ENCODE measurements around the gene MAMDC4. TPM values are rescaled to one million over a fixed set of nuclear protein-coding genes. Genes with fewer than 3 reads are reported as not detected.
A peak's percentile ranks its signal among the peaks of the same experiment; 100 is the strongest.

The MAMDC4 gene
- total and polyA plus RNA-seq, 2 of the 13 experiments (the other 11 are each of a cell fraction or from before 2014, with no cell fraction given) = 6.0 to 6.8 TPM

GRCh38 chr9:136853596-136854112, 1.5 kb downstream of the MAMDC4 start:
- Histone ChIP-seq H3K4me3 (replicated peaks in 1 of 3; ENCODE audit: insufficient read depth in 1 of 3, low read depth in 2 of 3, low read length in 3 of 3) (no peak overlapping the region), H3K9me3 (ENCODE audit: low read length) (no peaks in the 10 kb centered on the region), H3K4me2 (ENCODE audit: low read depth, low read length) (no peak overlapping the region), H4K20me1 (ENCODE audit: insufficient read depth, low read length) (peaks cover 9% of the 10 kb centered on the region; the same call in 1 of the 2 replicates), H3K9ac (ENCODE audit: insufficient read depth, low read depth, low read length) (no peak overlapping the region), H3K27ac (ENCODE audit: extremely low read length, insufficient read depth, low read length) (no peak overlapping the region), H2AFZ (ENCODE audit: low read length) (no peak overlapping the region), H3K36me3 (replicated peaks in 1 of 2; ENCODE audit: control insufficient read depth in 1 of 2, insufficient read depth in 2 of 2, low read length in 2 of 2) (peaks cover 11 to 20% of the 10 kb centered on the region in 2 experiments), H3K27me3 (ENCODE audit: control insufficient read depth in 1 of 2, insufficient read depth in 2 of 2, low read length in 2 of 2) (no peaks in the 10 kb centered on the region), H3K4me1 (ENCODE audit: insufficient read depth, low read length) (peaks cover 35% of the 10 kb centered on the region), H3K79me2 (ENCODE audit: insufficient read depth, low read length) (peaks cover 13% of the 10 kb centered on the region)
- POLR2A ChIA-PET = interaction anchor here (1.1 kb wide), 1 partner anchor 22 kb away, joined by 3 read pairs; no protein-coding TSS in a partner anchor
- 90% methylated on average over 11 of the region's 18 CpGs for WGBS (ENCODE audit: low lambda C conversion rate)
- in situ Hi-C loops (cut with HindIII; ENCODE audit: extremely low pct_ligation_motif_present, low pct_unique_long_range_greater_than_20kb) = no loop called here
- DNase-seq (ENCODE audit: low spot score) = no peak
- CTCF ChIA-PET (ENCODE audit: low intra/inter-chr PET ratio, low total read pairs) = no interaction called here
- intact Hi-C loops (cut with micrococcal nuclease; ENCODE audit: unreplicated experiment) = no loop called here
- FAIRE-seq = no peak
- no TSS peak for BruUV-seq (replicated peaks)
- TF ChIP-seq SSRP1 (CRISPR knock-in tag; IDR thresholded peaks at IDR 0.05) = 0 out of 2 replicates have a peak, but pooled peaks have one; percentile 41
- TF ChIP-seq SIX4 (CRISPR knock-in tag; IDR thresholded peaks at IDR 0.05) = no peak
- ATAC-seq = no peak

GRCh38 chr9:136854113-136854841, 2.1 kb downstream of the MAMDC4 start:
- H3K79me2 ChIP-seq (ENCODE audit: insufficient read depth, low read length) = peaks cover 13% of the 10 kb centered on the region
- 94% methylated on average over 7 of the region's 30 CpGs for WGBS (ENCODE audit: low lambda C conversion rate)
- no peaks in the 10 kb centered on the region for H3K9me3 ChIP-seq (ENCODE audit: low read length)
- no peak overlapping the region for H3K4me2 ChIP-seq (ENCODE audit: low read depth, low read length)
- in situ Hi-C loops (cut with HindIII; ENCODE audit: extremely low pct_ligation_motif_present, low pct_unique_long_range_greater_than_20kb) (no loop called here), intact Hi-C loops (cut with micrococcal nuclease; ENCODE audit: unreplicated experiment) (no loop called here)
- peaks cover 11 to 20% of the 10 kb centered on the region in 2 experiments for H3K36me3 ChIP-seq (replicated peaks in 1 of 2; ENCODE audit: control insufficient read depth in 1 of 2, insufficient read depth in 2 of 2, low read length in 2 of 2)
- no peaks in the 10 kb centered on the region for H3K27me3 ChIP-seq (ENCODE audit: control insufficient read depth in 1 of 2, insufficient read depth in 2 of 2, low read length in 2 of 2)
- no peak for DNase-seq (ENCODE audit: low spot score)
- BruUV-seq (replicated peaks) = no TSS peak
- no peak overlapping the region for H3K9ac ChIP-seq (ENCODE audit: insufficient read depth, low read depth, low read length)
- no peak for ATAC-seq
- FAIRE-seq = no peak
- POLR2A ChIA-PET = interaction anchor here (1.1 kb wide), 1 partner anchor 21 kb away, joined by 3 read pairs; no protein-coding TSS in a partner anchor
- H3K4me1 ChIP-seq (ENCODE audit: insufficient read depth, low read length) = peaks cover 40% of the 10 kb centered on the region
- H4K20me1 ChIP-seq (ENCODE audit: insufficient read depth, low read length) = peaks cover 9% of the 10 kb centered on the region; the same call in 1 of the 2 replicates
- CTCF ChIA-PET (ENCODE audit: low intra/inter-chr PET ratio, low total read pairs) = no interaction called here
- no peak overlapping the region for H2AFZ ChIP-seq (ENCODE audit: low read length)
- H3K27ac ChIP-seq (ENCODE audit: extremely low read length, insufficient read depth, low read length) = no peak overlapping the region
- H3K4me3 ChIP-seq (replicated peaks in 1 of 3; ENCODE audit: insufficient read depth in 1 of 3, low read depth in 2 of 3, low read length in 3 of 3) = no peak overlapping the region
- TF ChIP-seq EP300 (IDR thresholded peaks at IDR 0.05; ENCODE audit: low read depth in 2 of 2, low read length in 2 of 2) (no peak), EP300 (CRISPR knock-in tag; IDR thresholded peaks at IDR 0.05; ENCODE audit: borderline replicate concordance) (no peak), RBFOX2 (IDR thresholded peaks at IDR 0.05; ENCODE audit: low read depth, low read length) (peak; percentile 70), ZNF687 (CRISPR knock-in tag; IDR thresholded peaks at IDR 0.05) (peak; percentile 13; the same call in 1 of the 2 replicates), ZBTB46 (CRISPR knock-in tag; IDR thresholded peaks at IDR 0.05; ENCODE audit: borderline replicate concordance) (no peak), ZBTB38 (CRISPR knock-in tag; IDR thresholded peaks at IDR 0.05) (0 out of 2 replicates have a peak, but pooled peaks have one; percentile 30), AKAP8 (CRISPR knock-in tag; IDR thresholded peaks at IDR 0.05) (0 out of 2 replicates have a peak, but pooled peaks have one; percentile 19), ZFP36L2 (CRISPR knock-in tag; IDR thresholded peaks at IDR 0.05) (no peak), AGO1 (IDR thresholded peaks at IDR 0.05; ENCODE audit: low read depth, low read length, poor library complexity, severe bottlenecking) (peak; percentile 65)
